HCT116 (cell line): ENCODE results near the gene ACBD6. TPM values are rescaled to one million over a fixed set of nuclear protein-coding genes. Genes with fewer than 3 reads are reported as not detected.

ENCODE experiments used
- ATAC-seq: fragments of 200-7000 bp; cut with Tn5 transposase; 2 replicates; pipeline ENCODE4 v1.9.1; 2020; ENCODE audit warnings: mild to moderate bottlenecking, moderate library complexity
- BruUV-seq: library from RNA; stranded (reverse); fragments of 400-500 nt; replicated peaks from 2 replicates; lab custom pipeline; 2021; lab: Mats Ljungman, UMichigan
- CTCF ChIA-PET: fragments of 300-600 bp; sonication (Branson Sonifier 250); formaldehyde crosslinking; loops from one replicate; lab custom pipeline; 2021; ENCODE audit warnings: antibody characterized with exemption; lab: Charles Lee
- POLR2A ChIA-PET: fragments of 300-600, 350-600 bp; sonication (Branson Sonifier 250); formaldehyde crosslinking; loops from one replicate; lab custom pipeline; 2021; ENCODE audit warnings: antibody characterized with exemption; lab: Charles Lee
- RAD21 ChIA-PET, 2 experiments: fragments of 300-600 bp; sonication (Branson Sonifier 250); formaldehyde crosslinking; loops; one replicate each; lab custom pipeline; 2023; ENCODE audit warnings: low total read pairs in 2 of 2; ENCODE audit not compliant: uncharacterized antibody in 2 of 2, unreplicated experiment in 2 of 2, low non-redundant PET in 1 of 2; lab: Charles Lee
- DNase-seq: peaks from one replicate; pipeline ENCODE4 v3.0.0-alpha.2; 2010; ENCODE audit warnings: low read depth, low spot score
- H2AFZ ChIP-seq: fragments of 200-600 bp; shearing (Covaris generic), sonication (generic); 2 replicates; pipeline ENCODE4 v1.6.1; 2017; ENCODE audit warnings: low read depth, mixed run types, mixed read lengths, antibody characterized with exemption, low read length; ENCODE audit not compliant: poor library complexity, severe bottlenecking
- H3K27ac ChIP-seq: 2 replicates; pipeline ENCODE4 v1.5.1; 2012; ENCODE audit warnings: low read depth, low read length
- H3K27me3 ChIP-seq: fragments of 200-600 bp; sonication (generic); 2 replicates; pipeline ENCODE4 v1.6.1; 2016; ENCODE audit warnings: mixed run types, low read length, mixed read lengths; ENCODE audit not compliant: insufficient read depth
- H3K36me3 ChIP-seq, 2 experiments: fragments of 200-500 bp in 1 of 2; fragments of 200-600 bp in 1 of 2; sonication (Bioruptor generic) in 1 of 2; sonication (generic) in 1 of 2; 2 replicates each; pipeline versions ENCODE4 v1.5.1 to v1.6.1; 2014 to 2016; ENCODE audit warnings: low read length in 2 of 2, inconsistent platforms in 1 of 2, mixed read lengths in 1 of 2, mixed run types in 1 of 2; ENCODE audit not compliant: insufficient read depth in 2 of 2, control insufficient read depth in 1 of 2
- H3K4me1 ChIP-seq, 2 experiments: fragments of 200-600 bp in 1 of 2; sonication (generic) in 1 of 2; 2 replicates each; pipeline versions ENCODE4 v1.5.1 to v1.6.1; 2012 to 2017; ENCODE audit warnings: low read length in 2 of 2, inconsistent platforms in 1 of 2, mild to moderate bottlenecking in 1 of 2, mixed read lengths in 1 of 2, mixed run types in 1 of 2, moderate library complexity in 1 of 2; ENCODE audit not compliant: insufficient read depth in 2 of 2, control insufficient read depth in 1 of 2
- H3K4me2 ChIP-seq: fragments of 200-600 bp; sonication (generic); 2 replicates; pipeline ENCODE4 v1.6.1; 2017; ENCODE audit warnings: mixed run types, low read length, mixed read lengths
- H3K4me3 ChIP-seq, 2 experiments: fragments of 200-600 bp in 1 of 2; sonication (generic) in 1 of 2; replicated peaks in 1 of 2; 2 replicates each; pipeline ENCODE4 v1.5.1; 2011 to 2016; ENCODE audit warnings: low read length in 2 of 2, control low read depth in 1 of 2, low read depth in 1 of 2, mild to moderate bottlenecking in 1 of 2, mixed read lengths in 1 of 2, mixed run types in 1 of 2
- H3K79me2 ChIP-seq: fragments of 200-600 bp; sonication (generic); 2 replicates; pipeline ENCODE4 v1.6.1; 2017; ENCODE audit warnings: mild to moderate bottlenecking, mixed run types, low read length, moderate library complexity, mixed read lengths; ENCODE audit not compliant: insufficient read depth
- H3K9ac ChIP-seq: fragments of 200-600 bp; sonication (generic); 2 replicates; pipeline ENCODE4 v1.6.1; 2016; ENCODE audit warnings: low read length, mixed read lengths
- H3K9me2 ChIP-seq: fragments of 200-600 bp; sonication (generic), shearing (Covaris generic); 2 replicates; pipeline ENCODE4 v1.6.1; 2017; ENCODE audit warnings: mixed run types, mild to moderate bottlenecking, moderate library complexity; ENCODE audit not compliant: insufficient read depth
- H3K9me3 ChIP-seq, 2 experiments: fragments of 200-500 bp in 1 of 2; fragments of 200-600 bp in 1 of 2; sonication (Bioruptor generic) in 1 of 2; sonication (generic) in 1 of 2; 2 replicates each; pipeline ENCODE4 v1.6.1; 2014 to 2017; ENCODE audit warnings: low read length in 2 of 2, mixed read lengths in 2 of 2, inconsistent platforms in 1 of 2, low read depth in 1 of 2, mild to moderate bottlenecking in 1 of 2, mixed run types in 1 of 2, moderate library complexity in 1 of 2; ENCODE audit not compliant: control insufficient read depth in 1 of 2, insufficient read depth in 1 of 2
- H4K20me1 ChIP-seq: fragments of 200-600 bp; sonication (generic), shearing (Covaris generic); 2 replicates; pipeline ENCODE4 v1.6.1; 2017; ENCODE audit warnings: mixed run types, mild to moderate bottlenecking, moderate library complexity; ENCODE audit not compliant: insufficient read depth
- CBX3 ChIP-seq: IDR thresholded peaks from 2 replicates; pipeline ENCODE4 v1.6.1; 2012; ENCODE audit warnings: low read depth
- CEBPB ChIP-seq: IDR thresholded peaks from 2 replicates; pipeline ENCODE4 v1.6.1; 2012; ENCODE audit warnings: low read depth
- CTCF ChIP-seq, 3 experiments: fragments of 200-600 bp in 1 of 3; sonication (generic) in 1 of 3; IDR thresholded peaks in 2 of 3; conservative IDR thresholded peaks in 1 of 3; 2 replicates each; pipeline ENCODE4 v1.5.1; 2012 to 2017; ENCODE audit warnings: low read depth in 2 of 3, low read length in 2 of 3, antibody characterized with exemption in 1 of 3, borderline replicate concordance in 1 of 3, control low read depth in 1 of 3, mild to moderate bottlenecking in 1 of 3, mixed read lengths in 1 of 3, mixed run types in 1 of 3, moderate library complexity in 1 of 3; ENCODE audit not compliant: insufficient read depth in 1 of 3
- ELF1 ChIP-seq: IDR thresholded peaks from 2 replicates; pipeline ENCODE4 v1.6.1; 2012; ENCODE audit warnings: low read depth, borderline replicate concordance
- EZH2 ChIP-seq: fragments of 200-600 bp; sonication (generic); IDR thresholded peaks from 2 replicates; pipeline ENCODE4 v1.6.1; 2017; ENCODE audit warnings: antibody characterized with exemption, mixed run types
- EZH2phosphoT487 ChIP-seq: fragments of 200-600 bp; IDR thresholded peaks from 2 replicates; pipeline ENCODE4 v1.6.1; 2018; ENCODE audit warnings: antibody characterized with exemption, borderline replicate concordance
- FOSL1 ChIP-seq: IDR thresholded peaks from 2 replicates; pipeline ENCODE4 v1.6.1; 2012; ENCODE audit warnings: low read depth
- JUND ChIP-seq: IDR thresholded peaks from 2 replicates; pipeline ENCODE4 v1.6.1; 2012
- MAX ChIP-seq: IDR thresholded peaks from 2 replicates; pipeline ENCODE4 v1.6.1; 2012
- POLR2AphosphoS5 ChIP-seq: IDR thresholded peaks from 2 replicates; pipeline ENCODE4 v1.6.1; 2011; ENCODE audit warnings: mild to moderate bottlenecking, low read depth, low read length, moderate library complexity
- RAD21 ChIP-seq: IDR thresholded peaks from 2 replicates; pipeline ENCODE4 v1.6.1; 2012; ENCODE audit warnings: low read depth, mild to moderate bottlenecking
- SIN3A ChIP-seq: IDR thresholded peaks from 2 replicates; pipeline ENCODE4 v1.6.1; 2012; ENCODE audit warnings: low read depth
- SP1 ChIP-seq: IDR thresholded peaks from 2 replicates; pipeline ENCODE4 v1.6.1; 2012; ENCODE audit warnings: low read depth
- SRF ChIP-seq: IDR thresholded peaks from 2 replicates; pipeline ENCODE4 v1.6.1; 2012; ENCODE audit warnings: low read depth
- TCF7L2 ChIP-seq: IDR thresholded peaks from 2 replicates; pipeline ENCODE4 v1.7.0; 2011; ENCODE audit warnings: borderline replicate concordance, inconsistent platforms; ENCODE audit not compliant: insufficient read depth, insufficient read length; ENCODE audit errors: extremely low read depth
- YY1 ChIP-seq: IDR thresholded peaks from 2 replicates; pipeline ENCODE4 v1.6.1; 2011; ENCODE audit warnings: low read length, low read depth, moderate library complexity, mild to moderate bottlenecking; ENCODE audit not compliant: insufficient replicate concordance; ENCODE audit errors: extremely low read depth
- ZFX ChIP-seq: fragments of 450-650 bp; IDR thresholded peaks from 2 replicates; pipeline ENCODE4 v1.6.1; 2017
- ZNF274 ChIP-seq: fragments of 200-500 bp; sonication (Bioruptor generic); IDR thresholded peaks from 2 replicates; pipeline ENCODE4 v1.6.1; 2014; ENCODE audit warnings: mild to moderate bottlenecking, low read depth, low read length, inconsistent platforms
- intact Hi-C: fragments of 100-400 bp; cut with micrococcal nuclease; formaldehyde crosslinking; loops from 2 replicates; pipeline ENCODE4 v1.10.0; 2022
- total RNA-seq: library from RNA; stranded (reverse); gene quantifications from one replicate; pipeline ENCODE4 v1.2.1, GENCODE V29; 2021; ENCODE audit not compliant: unreplicated experiment
- TF ChIP-seq, protein P1 (sequence below): IDR thresholded peaks from 2 replicates; pipeline ENCODE4 v1.6.1; 2012
- TF ChIP-seq, protein P2 (sequence below): IDR thresholded peaks from 2 replicates; pipeline ENCODE4 v1.6.1; 2012; ENCODE audit warnings: low read depth

ACBD6 gene
- total RNA-seq, 1 experiment from 2014 or later: 43.2 TPM

DNA sequence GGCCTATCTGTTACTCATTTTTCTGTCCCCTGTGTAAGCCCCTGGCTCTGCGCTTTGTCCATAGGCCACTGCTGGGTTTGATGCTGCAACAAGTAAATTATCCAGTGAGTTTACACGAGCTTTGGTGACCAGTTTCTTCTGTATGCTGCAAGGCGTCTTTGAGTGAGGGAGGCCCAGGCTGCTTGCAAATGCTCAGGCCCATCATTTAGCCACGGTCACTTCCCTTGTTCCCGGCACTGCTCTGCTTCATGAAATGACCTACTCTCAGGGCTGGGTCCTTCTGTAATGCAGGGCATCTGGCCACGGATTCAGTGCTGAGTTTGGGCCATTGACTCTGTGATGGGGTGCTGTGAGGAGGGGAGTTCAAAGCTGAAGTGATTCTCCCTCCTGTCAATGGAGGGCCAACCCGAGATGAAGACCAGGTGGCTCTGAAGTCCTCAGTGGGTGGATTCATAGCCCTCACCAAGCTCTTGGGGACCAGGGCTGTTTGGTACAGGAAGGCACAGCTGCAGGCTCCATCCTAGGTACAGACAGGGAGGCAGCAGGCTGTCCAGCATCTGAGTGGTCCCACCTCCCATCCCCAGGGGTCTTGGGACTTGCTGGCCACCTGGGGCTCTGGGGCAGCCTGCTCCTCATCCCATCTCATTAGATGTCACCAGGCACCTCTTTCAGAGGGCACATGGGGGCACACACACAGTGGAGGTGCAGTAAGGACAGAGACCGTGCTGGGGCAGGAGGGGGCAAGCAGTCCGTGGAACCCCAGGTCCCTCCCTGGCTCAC lies 250.7 kb downstream of the ACBD6 start:
- BruUV-seq: no TSS peak
- H3K36me3 ChIP-seq: no peaks in the 10 kb centered on the region
- ATAC-seq (no peak), DNase-seq (no peak)
- no peak overlapping the region for H2AFZ ChIP-seq
- no peaks in the 10 kb centered on the region for H3K79me2 ChIP-seq
- POLR2A ChIA-PET: no interaction called here
- H3K4me1 ChIP-seq: peaks cover 0 to 4% of the 10 kb centered on the region in 2 experiments; a peak in 1 of 4 replicates
- no peaks in the 10 kb centered on the region for H3K27me3 ChIP-seq
- TF ChIP-seq FOSL1 (no peak), ELF1 (no peak), SRF (no peak), YY1 (no peak), MAX (no peak), JUND (no peak), EZH2phosphoT487 (no peak), CTCF (IDR thresholded peaks at IDR 0.05 in 2 of 3, conservative IDR thresholded peaks at IDR 0.05 in 1 of 3; ENCODE audit: borderline replicate concordance in 1 of 3, insufficient read depth in 1 of 3, low read depth in 2 of 3, low read length in 2 of 3) (no peak), EZH2 (no peak), CBX3 (no peak), CEBPB (no peak), SIN3A (no peak), SP1 (no peak), ZNF274 (no peak), ZFX (no peak), POLR2AphosphoS5 (no peak), TCF7L2 (no peak), RAD21 (no peak)
- TF ChIP-seq, protein P1, sequence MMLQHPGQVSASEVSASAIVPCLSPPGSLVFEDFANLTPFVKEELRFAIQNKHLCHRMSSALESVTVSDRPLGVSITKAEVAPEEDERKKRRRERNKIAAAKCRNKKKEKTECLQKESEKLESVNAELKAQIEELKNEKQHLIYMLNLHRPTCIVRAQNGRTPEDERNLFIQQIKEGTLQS: no peak
- TF ChIP-seq, protein P2, sequence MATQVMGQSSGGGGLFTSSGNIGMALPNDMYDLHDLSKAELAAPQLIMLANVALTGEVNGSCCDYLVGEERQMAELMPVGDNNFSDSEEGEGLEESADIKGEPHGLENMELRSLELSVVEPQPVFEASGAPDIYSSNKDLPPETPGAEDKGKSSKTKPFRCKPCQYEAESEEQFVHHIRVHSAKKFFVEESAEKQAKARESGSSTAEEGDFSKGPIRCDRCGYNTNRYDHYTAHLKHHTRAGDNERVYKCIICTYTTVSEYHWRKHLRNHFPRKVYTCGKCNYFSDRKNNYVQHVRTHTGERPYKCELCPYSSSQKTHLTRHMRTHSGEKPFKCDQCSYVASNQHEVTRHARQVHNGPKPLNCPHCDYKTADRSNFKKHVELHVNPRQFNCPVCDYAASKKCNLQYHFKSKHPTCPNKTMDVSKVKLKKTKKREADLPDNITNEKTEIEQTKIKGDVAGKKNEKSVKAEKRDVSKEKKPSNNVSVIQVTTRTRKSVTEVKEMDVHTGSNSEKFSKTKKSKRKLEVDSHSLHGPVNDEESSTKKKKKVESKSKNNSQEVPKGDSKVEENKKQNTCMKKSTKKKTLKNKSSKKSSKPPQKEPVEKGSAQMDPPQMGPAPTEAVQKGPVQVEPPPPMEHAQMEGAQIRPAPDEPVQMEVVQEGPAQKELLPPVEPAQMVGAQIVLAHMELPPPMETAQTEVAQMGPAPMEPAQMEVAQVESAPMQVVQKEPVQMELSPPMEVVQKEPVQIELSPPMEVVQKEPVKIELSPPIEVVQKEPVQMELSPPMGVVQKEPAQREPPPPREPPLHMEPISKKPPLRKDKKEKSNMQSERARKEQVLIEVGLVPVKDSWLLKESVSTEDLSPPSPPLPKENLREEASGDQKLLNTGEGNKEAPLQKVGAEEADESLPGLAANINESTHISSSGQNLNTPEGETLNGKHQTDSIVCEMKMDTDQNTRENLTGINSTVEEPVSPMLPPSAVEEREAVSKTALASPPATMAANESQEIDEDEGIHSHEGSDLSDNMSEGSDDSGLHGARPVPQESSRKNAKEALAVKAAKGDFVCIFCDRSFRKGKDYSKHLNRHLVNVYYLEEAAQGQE: no peak
- H3K9me3 ChIP-seq: no peaks in the 10 kb centered on the region
- no peak overlapping the region for H3K4me2 ChIP-seq
- no peak overlapping the region for H3K4me3 ChIP-seq
- no peak overlapping the region for H3K27ac ChIP-seq
- H3K9ac ChIP-seq: no peak overlapping the region
- intact Hi-C loops: loop anchor here (1.0 to 5.0 kb wide), 3 partner anchors 64 to 231 kb away; no protein-coding TSS in a partner anchor
- no peaks in the 10 kb centered on the region for H4K20me1 ChIP-seq
- no peaks in the 10 kb centered on the region for H3K9me2 ChIP-seq
- CTCF ChIA-PET: interaction anchor here (1.1 kb wide), 1 partner anchor 34 kb away, joined by 3 read pairs; no protein-coding TSS in a partner anchor
- RAD21 ChIA-PET: no interaction called here
